WTC11 (cell line): ENCODE results near the gene TIMM22. TPM values are rescaled to one million over a fixed set of nuclear protein-coding genes. Genes with fewer than 3 reads are reported as not detected.

ENCODE experiments used
- ATAC-seq: fragments of 200-7000 bp; cut with Tn5 transposase; 2 replicates; pipeline ENCODE4 v1.10.0; 2021; ENCODE audit warnings: mild to moderate bottlenecking, moderate library complexity
- CTCF ChIA-PET: fragments of 300-600 bp; sonication (Branson Sonifier 250); formaldehyde crosslinking; loops from one replicate; lab custom pipeline; 2021; ENCODE audit warnings: antibody characterized with exemption; lab: Charles Lee
- POLR2A ChIA-PET: fragments of 350-600 bp; sonication (Branson Sonifier 250); formaldehyde crosslinking; loops from one replicate; lab custom pipeline; 2021; ENCODE audit warnings: antibody characterized with exemption; lab: Charles Lee
- DNase-seq: peaks from one replicate; pipeline ENCODE4 v3.0.0; 2021; ENCODE audit warnings: low spot score
- H3K27ac Mint-ChIP-seq: 2 replicates; pipeline ENCODE4 v1.8.0; 2021; ENCODE audit warnings: mixed read lengths
- H3K27me3 Mint-ChIP-seq: 2 replicates; pipeline ENCODE4 v1.8.0; 2021; ENCODE audit warnings: low read depth, mild to moderate bottlenecking, moderate library complexity, mixed read lengths
- H3K36me3 Mint-ChIP-seq: 2 replicates; pipeline ENCODE4 v1.8.0; 2021; ENCODE audit warnings: mixed read lengths
- H3K4me1 Mint-ChIP-seq: 2 replicates; pipeline ENCODE4 v1.8.0; 2022; ENCODE audit warnings: mixed read lengths
- H3K4me3 Mint-ChIP-seq: 2 replicates; pipeline ENCODE4 v1.8.0; 2021; ENCODE audit warnings: mild to moderate bottlenecking, moderate library complexity, mixed read lengths
- H3K9me3 Mint-ChIP-seq: 2 replicates; pipeline ENCODE4 v1.8.0; 2021; ENCODE audit warnings: mixed read lengths
- ATF3 ChIP-seq: sonication (generic); formaldehyde crosslinking; conservative IDR thresholded peaks from 2 replicates; pipeline ENCODE4 v1.8.1; 2022; ENCODE audit warnings: mild to moderate bottlenecking, missing genetic modification reagents
- CREM ChIP-seq: sonication (generic); formaldehyde crosslinking; IDR thresholded peaks from 2 replicates; pipeline ENCODE4 v1.8.1; 2022; ENCODE audit warnings: mild to moderate bottlenecking, missing genetic modification reagents, moderate library complexity
- CTCF ChIP-seq: fragments of 200-600 bp; IDR thresholded peaks from 2 replicates; pipeline ENCODE4 v1.8.0; 2022; ENCODE audit warnings: antibody characterized with exemption
- ETV6 ChIP-seq: sonication (generic); formaldehyde crosslinking; IDR thresholded peaks from 2 replicates; pipeline ENCODE4 v1.8.1; 2022; ENCODE audit warnings: mild to moderate bottlenecking, missing genetic modification reagents
- FOXK1 ChIP-seq: sonication (generic); formaldehyde crosslinking; IDR thresholded peaks from 2 replicates; pipeline ENCODE4 v1.8.0; 2022; ENCODE audit warnings: mild to moderate bottlenecking, moderate library complexity, missing genetic modification reagents
- FOXP4 ChIP-seq: sonication (generic); formaldehyde crosslinking; IDR thresholded peaks from 2 replicates; pipeline ENCODE4 v1.8.0; 2022; ENCODE audit warnings: mild to moderate bottlenecking, missing genetic modification reagents
- JUN ChIP-seq: sonication (generic); formaldehyde crosslinking; IDR thresholded peaks from 2 replicates; pipeline ENCODE4 v1.8.0; 2023; ENCODE audit warnings: mild to moderate bottlenecking, missing genetic modification reagents
- SOX15 ChIP-seq: fragments of 250-450 bp; sonication (Bioruptor Pico); IDR thresholded peaks from 2 replicates; pipeline ENCODE4 v1.9.0; 2021; ENCODE audit warnings: mild to moderate bottlenecking
- SP1 ChIP-seq: sonication (generic); formaldehyde crosslinking; conservative IDR thresholded peaks from 2 replicates; pipeline ENCODE4 v1.8.1; 2022; ENCODE audit warnings: missing genetic modification reagents
- TEAD4 ChIP-seq: sonication (generic); formaldehyde crosslinking; IDR thresholded peaks from 2 replicates; pipeline ENCODE4 v1.8.0; 2022; ENCODE audit warnings: mild to moderate bottlenecking, missing genetic modification reagents
- USF2 ChIP-seq: sonication (generic); formaldehyde crosslinking; IDR thresholded peaks from 2 replicates; pipeline ENCODE4 v1.8.1; 2023; ENCODE audit warnings: mild to moderate bottlenecking, missing genetic modification reagents, moderate library complexity
- ZBTB43 ChIP-seq: sonication (generic); formaldehyde crosslinking; IDR thresholded peaks from 2 replicates; pipeline ENCODE4 v1.8.1; 2023; ENCODE audit warnings: mild to moderate bottlenecking, missing genetic modification reagents
- ZNF121 ChIP-seq: sonication (generic); formaldehyde crosslinking; IDR thresholded peaks from 2 replicates; pipeline ENCODE4 v1.8.0; 2023; ENCODE audit warnings: missing genetic modification reagents
- ZNF263 ChIP-seq: sonication (generic); formaldehyde crosslinking; IDR thresholded peaks from 2 replicates; pipeline ENCODE4 v1.8.1; 2022; ENCODE audit warnings: low read depth, mild to moderate bottlenecking, moderate library complexity, missing genetic modification reagents
- ZNF396 ChIP-seq: fragments of 250-450 bp; sonication (Bioruptor Pico); IDR thresholded peaks from 2 replicates; pipeline ENCODE4 v1.8.0; 2021; ENCODE audit warnings: mild to moderate bottlenecking, moderate library complexity, borderline replicate concordance
- total RNA-seq: library from RNA; stranded (reverse); gene quantifications from 3 replicates; pipeline ENCODE4 v1.2.3, GENCODE V29; 2021

TIMM22 gene
- total RNA-seq, 1 experiment from 2014 or later: 18.0 TPM

- H3K36me3 Mint-ChIP-seq: peaks cover 12% of the 10 kb centered on the region
- POLR2A ChIA-PET: no interaction called here
- H3K9me3 Mint-ChIP-seq: no peaks in the 10 kb centered on the region
- H3K4me3 Mint-ChIP-seq: no peak overlapping the region
- no peak for DNase-seq
- H3K27me3 Mint-ChIP-seq: no peaks in the 10 kb centered on the region
- H3K4me1 Mint-ChIP-seq: peaks cover 49% of the 10 kb centered on the region
- TF ChIP-seq ZNF121 (CRISPR knock-in tag) (peak; percentile 60; the same call in 1 of the 2 replicates), ZNF263 (CRISPR knock-in tag) (no peak)
- CTCF ChIA-PET: interaction anchor here (0.9 kb wide), 1 partner anchor 26 kb away, joined by 3 read pairs; no protein-coding TSS in a partner anchor
- ATAC-seq: no peak
- H3K27ac Mint-ChIP-seq: peak overlapping the region; percentile 97
Observed at GRCh38 chr17:954431-955164, 42.3 kb upstream of the TIMM22 start.

GRCh38 chr17:956905-957304 lies 40.0 kb upstream of the TIMM22 start:
- Mint-ChIP-seq H3K4me3 (no peak overlapping the region), H3K36me3 (peaks cover 12% of the 10 kb centered on the region)
- TF ChIP-seq SOX15 (CRISPR knock-in tag): no peak
- TF ChIP-seq ZBTB43 (CRISPR knock-in tag): no peak
- TF ChIP-seq, all 79 proteins: peak for 0
- ATAC-seq: no peak
- H3K27ac Mint-ChIP-seq: peak overlapping the region; percentile 63
- H3K4me1 Mint-ChIP-seq: peaks cover 40% of the 10 kb centered on the region
- CTCF ChIA-PET: interaction anchor here (0.6 to 1.5 kb wide), 5 partner anchors 8 to 284 kb away, joined by 3 to 6 read pairs (median 3); partner anchors contain the start of gene NXN
- no peaks in the 10 kb centered on the region for H3K27me3 Mint-ChIP-seq
- DNase-seq: no peak
- H3K9me3 Mint-ChIP-seq: no peaks in the 10 kb centered on the region
- POLR2A ChIA-PET: interaction anchor here (0.7 to 0.8 kb wide), 2 partner anchors 9 to 39 kb away, joined by 3 to 4 read pairs; no protein-coding TSS in a partner anchor

- Mint-ChIP-seq H3K4me3 (no peak overlapping the region), H3K36me3 (peaks cover 12% of the 10 kb centered on the region), H3K27me3 (no peaks in the 10 kb centered on the region), H3K27ac (peak overlapping the region; percentile 92), H3K9me3 (no peaks in the 10 kb centered on the region), H3K4me1 (peaks cover 47% of the 10 kb centered on the region)
- ChIA-PET CTCF (interaction anchor here (0.8 to 1.6 kb wide), 4 partner anchors 15 to 78 kb away, joined by 3 to 6 read pairs (median 4); partner anchors contain the start of gene NXN), POLR2A (no interaction called here)
- no peak for ATAC-seq
- DNase-seq: no peak
- TF ChIP-seq SP1 (CRISPR knock-in tag) (no peak), FOXK1 (CRISPR knock-in tag) (no peak), CREM (CRISPR knock-in tag) (no peak), FOXP4 (no peak), JUN (CRISPR knock-in tag) (no peak), USF2 (CRISPR knock-in tag) (no peak)
Observed at GRCh38 chr17:957856-958421, 39.0 kb upstream of the TIMM22 start.

GRCh38 chr17:958712-959451 lies 38.0 kb upstream of the TIMM22 start:
- Mint-ChIP-seq H3K27me3 (no peaks in the 10 kb centered on the region), H3K27ac (peak overlapping the region; percentile 84; the same call in 1 of the 2 replicates), H3K9me3 (no peaks in the 10 kb centered on the region), H3K4me3 (no peak overlapping the region), H3K36me3 (peaks cover 12% of the 10 kb centered on the region)
- CTCF ChIA-PET: interaction anchor here (0.8 to 1.6 kb wide), 4 partner anchors 14 to 79 kb away, joined by 3 to 4 read pairs (median 3); partner anchors contain the start of gene NXN
- ATAC-seq (peak; percentile 17; the same call in 1 of the 2 replicates), DNase-seq (no peak)
- TF ChIP-seq ZNF263 (CRISPR knock-in tag): no peak
- TF ChIP-seq ATF3 (CRISPR knock-in tag): no peak
- TF ChIP-seq ZNF396 (CRISPR knock-in tag): no peak
- TF ChIP-seq CTCF: no peak
- no peak for TF ChIP-seq ETV6
- no peak for TF ChIP-seq TEAD4 (CRISPR knock-in tag)
- TF ChIP-seq, all 79 proteins: peak for 0
- POLR2A ChIA-PET: no interaction called here
- peaks cover 54% of the 10 kb centered on the region for H3K4me1 Mint-ChIP-seq
